ENCODE data around the gene PTPRU.
A peak's percentile ranks its signal among the peaks of the same experiment; 100 is the strongest.

Gene PTPRU

GRCh38 chr1:29240986-29241385 lies 4.7 kb downstream of the PTPRU start:
- DNase-seq: no peak
- intact Hi-C loops (cut with DNase I): loop anchor here (10.0 kb wide), 1 partner anchor 464 kb away; no protein-coding TSS in a partner anchor

- intact Hi-C loops (cut with DNase I): loop anchor here (10.0 kb wide), 1 partner anchor 462 kb away; no protein-coding TSS in a partner anchor
Observed at GRCh38 chr1:29243023-29243870, 6.9 kb downstream of the PTPRU start.

GRCh38 chr1:29243871-29244200 lies 7.5 kb downstream of the PTPRU start:
- intact Hi-C loops (cut with DNase I): loop anchor here (10.0 kb wide), 1 partner anchor 461 kb away; no protein-coding TSS in a partner anchor
- DNase-seq: no peak

More at GRCh38 chr1:29243023-29243870, 6.9 kb downstream of the PTPRU start:
- no peak for DNase-seq

- DNase-seq: no peak
- intact Hi-C loops (cut with DNase I): loop anchor here (10.0 kb wide), 1 partner anchor 460 kb away; no protein-coding TSS in a partner anchor
Observed at GRCh38 chr1:29245261-29245660, 8.9 kb downstream of the PTPRU start.

- DNase-seq: peak in 8 of 10 donors; percentile 54 to 93 (median 60)
Observed at GRCh38 chr1:29245876-29246275, 9.6 kb downstream of the PTPRU start.

GRCh38 chr1:29247044-29247443 lies 10.7 kb downstream of the PTPRU start:
- intact Hi-C loops (cut with DNase I): loop anchor here (10.0 kb wide), 1 partner anchor 458 kb away; no protein-coding TSS in a partner anchor
- no peak for DNase-seq

More at GRCh38 chr1:29245876-29246275, 9.6 kb downstream of the PTPRU start:
- intact Hi-C loops (cut with DNase I): loop anchor here (10.0 kb wide), 1 partner anchor 459 kb away; no protein-coding TSS in a partner anchor

GRCh38 chr1:29247571-29248273 lies 11.4 kb downstream of the PTPRU start:
- intact Hi-C loops (cut with DNase I): loop anchor here (10.0 kb wide), 1 partner anchor 457 kb away; no protein-coding TSS in a partner anchor
- DNase-seq: no peak

- DNase-seq: no peak
- intact Hi-C loops (cut with DNase I): loop anchor here (10.0 kb wide), 1 partner anchor 456 kb away; no protein-coding TSS in a partner anchor
Observed at GRCh38 chr1:29248409-29248808, 12.1 kb downstream of the PTPRU start.

- peak in 1 of 10 donors; percentile 62 for DNase-seq
- intact Hi-C loops (cut with DNase I): loop anchor here (10.0 kb wide), 1 partner anchor 456 kb away; no protein-coding TSS in a partner anchor
Observed at GRCh38 chr1:29249170-29249691, 12.9 kb downstream of the PTPRU start.

- DNase-seq: no peak
- intact Hi-C loops (cut with DNase I): loop anchor here (10.0 kb wide), 1 partner anchor 455 kb away; no protein-coding TSS in a partner anchor
Observed at GRCh38 chr1:29249951-29250581, 13.7 kb downstream of the PTPRU start.

- intact Hi-C loops (cut with DNase I): no loop called here
Observed at GRCh38 chr1:29251164-29252124, 15.1 kb downstream of the PTPRU start.

GRCh38 chr1:29253180-29253579 lies 16.9 kb downstream of the PTPRU start:
- DNase-seq: no peak
- intact Hi-C loops (cut with DNase I): no loop called here

More at GRCh38 chr1:29251164-29252124, 15.1 kb downstream of the PTPRU start:
- peak in 1 of 10 donors; percentile 46 for DNase-seq

GRCh38 chr1:29254346-29254745 lies 18.0 kb downstream of the PTPRU start:
- DNase-seq: peak in 1 of 10 donors; percentile 25
- intact Hi-C loops (cut with DNase I): no loop called here

GRCh38 chr1:29255134-29255666 lies 18.9 kb downstream of the PTPRU start:
- peak in 2 of 10 donors; percentile 9 to 27 for DNase-seq
- intact Hi-C loops (cut with DNase I): no loop called here

GRCh38 chr1:29256394-29256793 lies 20.1 kb downstream of the PTPRU start:
- DNase-seq: peak in 2 of 10 donors; percentile 9 to 35
- intact Hi-C loops (cut with DNase I): no loop called here

GRCh38 chr1:29256979-29257804 lies 20.9 kb downstream of the PTPRU start:
- DNase-seq: peak in 3 of 10 donors; percentile 76 to 86 (median 81)

GRCh38 chr1:29258189-29258975 lies 22.1 kb downstream of the PTPRU start:
- DNase-seq: peak in 2 of 10 donors; percentile 67 to 70
- intact Hi-C loops (cut with DNase I): no loop called here

More at GRCh38 chr1:29256979-29257804, 20.9 kb downstream of the PTPRU start:
- intact Hi-C loops (cut with DNase I): no loop called here
